SK-N-SH treated with all-trans-retinoic acid at 6 μM for 48 hours (cell line): ENCODE data around the gene TBL1X.

Experiments
- ATAC-seq: fragments of 200-7000 bp; cut with Tn5 transposase; 3 replicates; pipeline ENCODE4 v1.9.1; 2020; ENCODE audit warnings: mild to moderate bottlenecking, moderate library complexity
- ARNTL ChIP-seq: fragments of 450-650 bp; formaldehyde crosslinking; IDR thresholded peaks from 2 replicates; pipeline ENCODE4 v1.5.0; 2020; ENCODE audit warnings: low read depth, mild to moderate bottlenecking, moderate library complexity, borderline replicate concordance
- BACH2 ChIP-seq: fragments of 250-450 bp; sonication (Bioruptor Pico); IDR thresholded peaks from 2 replicates; pipeline ENCODE4 v1.9.0; 2021; ENCODE audit warnings: mild to moderate bottlenecking, borderline replicate concordance
- CREB5 ChIP-seq: fragments of 250-450 bp; sonication (Bioruptor Pico); IDR thresholded peaks from 2 replicates; pipeline ENCODE4 v1.5.1; 2020; ENCODE audit warnings: low read depth, mild to moderate bottlenecking, moderate library complexity
- CSDC2 ChIP-seq: fragments of 250-450 bp; sonication (Bioruptor Pico); IDR thresholded peaks from 2 replicates; pipeline ENCODE4 v1.5.0; 2020; ENCODE audit warnings: mild to moderate bottlenecking, moderate library complexity
- CSRNP3 ChIP-seq: fragments of 250-450 bp; sonication (Bioruptor Pico); IDR thresholded peaks from 2 replicates; pipeline ENCODE4 v1.5.1; 2021; ENCODE audit warnings: mild to moderate bottlenecking, moderate library complexity
- ISL1 ChIP-seq: fragments of 250-450 bp; sonication (Bioruptor Pico); IDR thresholded peaks from 2 replicates; pipeline ENCODE4 v2.1.2; 2022; ENCODE audit warnings: mild to moderate bottlenecking, moderate library complexity
- PATZ1 ChIP-seq: fragments of 250-450 bp; sonication (Bioruptor Pico); IDR thresholded peaks from 2 replicates; pipeline ENCODE4 v1.8.0; 2020; ENCODE audit warnings: mild to moderate bottlenecking, moderate library complexity, borderline replicate concordance
- POU6F1 ChIP-seq: fragments of 250-450 bp; sonication (Bioruptor Pico); IDR thresholded peaks from 2 replicates; pipeline ENCODE4 v1.8.0; 2021; ENCODE audit warnings: low read depth, mild to moderate bottlenecking, moderate library complexity, borderline replicate concordance
- PPARA ChIP-seq: fragments of 250-450 bp; sonication (Bioruptor Pico); IDR thresholded peaks from 2 replicates; pipeline ENCODE4 v1.5.0; 2020; ENCODE audit warnings: mild to moderate bottlenecking, borderline replicate concordance
- SNAI2 ChIP-seq: fragments of 250-450 bp; sonication (Bioruptor Pico); IDR thresholded peaks from 2 replicates; pipeline ENCODE4 v1.5.0; 2020; ENCODE audit warnings: mild to moderate bottlenecking, moderate library complexity
- TSHZ2 ChIP-seq: fragments of 250-450 bp; sonication (Bioruptor Pico); IDR thresholded peaks from 2 replicates; pipeline ENCODE4 v1.5.0; 2020; ENCODE audit warnings: mild to moderate bottlenecking, moderate library complexity
- ZC3H10 ChIP-seq: fragments of 250-450 bp; sonication (Bioruptor Pico); IDR thresholded peaks from 2 replicates; pipeline ENCODE4 v1.5.1; 2021; ENCODE audit warnings: mild to moderate bottlenecking, moderate library complexity
- ZFP3 ChIP-seq: fragments of 250-450 bp; sonication (Bioruptor Pico); IDR thresholded peaks from 2 replicates; pipeline ENCODE4 v1.5.0; 2020; ENCODE audit warnings: mild to moderate bottlenecking, moderate library complexity
- ZFP30 ChIP-seq: fragments of 450-650 bp; formaldehyde crosslinking; IDR thresholded peaks from 2 replicates; pipeline ENCODE4 v1.5.0; 2022; ENCODE audit warnings: mild to moderate bottlenecking, moderate library complexity
- ZNF565 ChIP-seq: fragments of 450-650 bp; formaldehyde crosslinking; conservative IDR thresholded peaks from 2 replicates; pipeline ENCODE4 v1.5.0; 2020; ENCODE audit warnings: low read depth, mild to moderate bottlenecking, moderate library complexity

The TBL1X gene

GRCh38 chrX:9710332-9710731, 245.5 kb downstream of the TBL1X start:
- TF ChIP-seq ZFP30 (CRISPR knock-in tag) = no peak
- TF ChIP-seq ARNTL (CRISPR knock-in tag) = no peak
- TF ChIP-seq ZC3H10 (CRISPR knock-in tag) = no peak
- no peak for TF ChIP-seq ISL1
- no peak for TF ChIP-seq BACH2 (CRISPR knock-in tag)
- TF ChIP-seq PPARA = no peak
- no peak for TF ChIP-seq TSHZ2 (CRISPR knock-in tag)
- no peak for TF ChIP-seq CSRNP3 (CRISPR knock-in tag)
- no peak for TF ChIP-seq CREB5
- TF ChIP-seq POU6F1 (CRISPR knock-in tag) = no peak
- no peak for TF ChIP-seq SNAI2 (CRISPR knock-in tag)
- TF ChIP-seq ZNF565 = no peak
- no peak for ATAC-seq

- ATAC-seq = no peak
- TF ChIP-seq ZFP3 (CRISPR knock-in tag) (no peak), CREB5 (no peak), TSHZ2 (CRISPR knock-in tag) (no peak), CSDC2 (no peak), POU6F1 (CRISPR knock-in tag) (no peak), PATZ1 (CRISPR knock-in tag) (no peak), ARNTL (CRISPR knock-in tag) (no peak)
- TF ChIP-seq, all 23 proteins: peak for 0
Measured at GRCh38 chrX:9717376-9717775, 252.5 kb downstream of the TBL1X start.
